HG02885 (cell line): ENCODE measurements around the gene SHISA8.
A peak's percentile ranks its signal among the peaks of the same experiment; 100 is the strongest.
"Not testable (repeated sequence)": the region's sequence is repeated elsewhere in the genome, so short reads cannot be mapped to it uniquely, and the experiment has no call there.

Experiments used
- ATAC-seq: cut with Tn5 transposase; IDR thresholded peaks from one replicate; pipeline ENCODE4 v1.9.1; 2021; ENCODE audit warnings: mild to moderate bottlenecking; ENCODE audit not compliant: unreplicated experiment, poor library complexity

Gene SHISA8

GRCh38 chr22:41915035-41915785 lies at the start of gene SHISA8:
Gene SHISA8, minus strand, starts transcription at chr22:41915074. Its CDS starts 407 bp downstream, at chr22:41914667.
- ATAC-seq: no peak

GRCh38 chr22:41964112-41964491 lies 49.2 kb upstream of the SHISA8 start:
- ATAC-seq: no peak

- ATAC-seq: no peak
These were observed 48.7 kb upstream of the SHISA8 start for GRCh38 chr22:41963453-41964111.

DNA sequence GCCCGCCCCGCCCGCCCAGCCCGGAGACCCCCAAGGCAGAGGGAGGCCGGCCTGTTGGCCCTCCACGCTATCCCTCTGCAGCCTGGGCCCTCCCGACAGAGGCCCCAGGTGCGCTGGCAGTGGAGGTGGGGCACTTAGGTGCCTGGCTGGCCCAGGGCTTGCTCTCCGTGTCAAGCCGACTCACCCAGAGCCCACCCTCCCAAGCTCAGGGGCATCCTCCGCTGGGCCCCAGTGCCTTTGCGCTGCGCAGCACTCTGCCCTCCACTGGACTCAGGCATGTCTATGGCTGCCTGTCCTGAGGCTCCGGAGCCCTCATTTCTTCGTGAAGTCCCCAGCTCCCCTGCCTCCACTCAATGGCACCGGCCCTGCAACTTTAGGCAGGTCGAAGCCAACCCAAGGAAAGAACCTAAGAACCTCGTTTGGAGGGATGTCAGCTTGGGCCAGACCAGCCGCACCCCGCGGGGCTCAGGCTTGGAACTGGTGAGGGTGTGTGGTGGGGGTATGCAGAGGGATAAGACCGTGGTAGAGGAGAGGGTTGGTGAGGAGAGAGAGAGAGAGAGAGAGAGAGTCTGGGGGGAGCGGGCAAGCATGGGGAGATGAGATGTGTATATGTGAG lies 43.2 kb upstream of the SHISA8 start:
- no peak for ATAC-seq

DNA sequence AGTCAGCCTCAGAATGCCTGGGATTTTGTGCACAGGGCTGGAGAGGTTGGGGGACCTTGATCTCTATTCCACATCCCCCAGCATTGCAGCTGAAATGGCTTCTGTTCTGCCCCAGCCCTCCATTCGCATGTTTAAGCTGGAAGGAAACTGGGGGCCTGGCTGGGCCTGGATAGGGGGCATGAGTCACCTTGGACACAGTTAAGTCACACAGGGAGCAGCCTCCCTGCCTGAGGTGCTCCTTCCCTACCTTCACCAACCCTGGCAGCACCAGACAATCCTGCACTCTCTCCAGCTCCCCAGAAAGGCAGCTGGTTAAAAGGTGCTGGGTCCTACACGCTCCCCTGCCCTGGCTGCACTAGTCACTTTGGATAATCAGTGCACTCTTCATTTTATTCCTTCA lies 37.8 kb upstream of the SHISA8 start:
- no peak for ATAC-seq

DNA sequence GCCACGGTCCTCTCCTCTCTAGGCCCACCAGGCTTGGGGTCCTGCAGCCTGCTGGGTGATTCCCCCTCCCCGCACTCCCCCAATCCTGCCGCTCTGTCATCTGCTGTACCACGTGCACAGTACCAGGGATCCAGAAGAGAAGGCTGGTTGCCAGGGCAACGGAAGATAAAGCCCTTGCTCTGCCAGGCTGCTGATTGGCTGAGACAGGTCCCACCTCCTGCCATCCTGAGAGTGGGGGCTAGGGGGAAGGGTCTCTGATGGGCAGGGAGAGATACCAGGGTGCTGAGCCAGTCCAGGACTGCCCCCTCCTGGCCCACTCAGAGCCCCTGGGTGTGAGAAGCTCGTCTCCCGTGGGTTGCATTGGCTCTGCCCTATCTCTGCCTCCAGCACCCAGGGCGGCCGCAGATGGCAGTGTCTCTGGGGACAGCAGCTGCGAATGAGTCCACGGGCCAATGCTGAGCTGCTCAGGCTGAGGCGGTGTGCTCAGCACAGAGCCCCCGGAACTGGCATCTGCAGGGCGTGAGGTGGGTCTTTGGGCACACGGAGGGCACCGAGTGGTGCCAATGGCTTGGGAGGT lies 37.1 kb upstream of the SHISA8 start, which contains the start of gene SMIM45:
TSS of gene SMIM45 (plus strand) at position 253 of the 577 bp plus-strand sequence.
- ATAC-seq: no peak

- no peak for ATAC-seq
These were observed 34.6 kb upstream of the SHISA8 start for GRCh38 chr22:41949297-41949965.

DNA sequence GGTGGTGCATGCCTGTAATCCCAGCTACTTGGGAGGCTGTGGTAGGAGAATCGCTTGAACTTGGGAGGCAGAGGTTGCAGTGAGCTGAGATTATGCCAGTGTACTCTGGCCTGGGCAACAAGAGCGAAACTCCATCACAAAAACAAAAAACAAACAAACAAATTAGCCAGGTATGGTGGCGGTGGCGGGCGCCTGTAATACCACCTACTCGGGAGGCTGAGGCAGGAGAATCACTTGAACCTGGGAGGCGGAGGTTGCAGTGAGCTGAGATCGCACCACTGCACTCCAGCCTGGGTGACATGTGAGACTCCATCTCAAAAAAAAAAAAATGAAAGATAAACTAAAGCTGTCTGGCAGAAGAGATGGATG lies 34.0 kb upstream of the SHISA8 start:
- ATAC-seq: not testable (repeated sequence)

GRCh38 chr22:41948142-41948541 lies 33.3 kb upstream of the SHISA8 start:
- ATAC-seq: no peak

GRCh38 chr22:41947424-41948080 lies 32.7 kb upstream of the SHISA8 start:
- no peak for ATAC-seq

DNA sequence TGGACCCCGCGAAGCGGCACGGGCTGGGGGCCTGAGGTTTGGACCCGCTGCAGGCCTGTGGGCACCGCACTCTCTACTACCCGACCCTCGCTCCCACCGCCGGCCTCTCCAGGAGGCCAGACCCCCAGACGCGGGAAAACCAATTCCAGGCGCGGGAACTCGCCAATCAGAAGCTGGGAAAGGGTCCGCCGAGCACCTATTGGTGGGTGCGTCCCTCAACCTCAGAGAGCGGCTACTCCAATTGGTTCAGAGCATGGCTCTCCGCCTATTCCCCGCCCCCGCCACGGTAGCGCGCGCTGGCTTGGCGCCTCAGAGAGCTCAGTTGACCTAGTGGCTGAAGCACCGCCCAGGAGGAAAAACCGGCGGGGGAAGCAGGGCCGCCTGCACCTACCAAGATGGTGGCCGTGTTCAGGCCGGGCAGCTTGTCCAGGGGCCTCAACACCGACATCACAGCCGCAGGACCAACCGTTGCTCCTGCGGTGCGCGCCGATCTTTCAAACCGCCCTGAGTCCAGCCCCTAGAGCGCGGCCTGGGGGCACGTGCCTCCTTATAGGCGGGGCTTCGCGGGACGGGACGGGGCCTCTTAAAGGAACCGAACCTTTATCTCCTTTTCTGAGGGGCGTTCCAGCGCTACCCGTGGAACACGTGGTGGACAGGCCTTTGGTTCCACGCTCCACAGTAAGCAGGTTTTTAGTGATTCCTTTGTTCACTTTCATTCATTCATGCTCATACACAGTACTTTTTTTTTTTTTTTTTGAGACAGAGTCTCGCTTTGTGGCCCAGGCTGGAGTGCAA lies 32.0 kb upstream of the SHISA8 start, which contains the start of gene CENPM:
TSS of gene CENPM (minus strand) at position 524 of the 795 bp plus-strand sequence. CDS start at position 448, 76 bp downstream.
- ATAC-seq: peak; percentile 85

GRCh38 chr22:41943661-41944209 lies 28.9 kb upstream of the SHISA8 start:
- no peak for ATAC-seq

DNA sequence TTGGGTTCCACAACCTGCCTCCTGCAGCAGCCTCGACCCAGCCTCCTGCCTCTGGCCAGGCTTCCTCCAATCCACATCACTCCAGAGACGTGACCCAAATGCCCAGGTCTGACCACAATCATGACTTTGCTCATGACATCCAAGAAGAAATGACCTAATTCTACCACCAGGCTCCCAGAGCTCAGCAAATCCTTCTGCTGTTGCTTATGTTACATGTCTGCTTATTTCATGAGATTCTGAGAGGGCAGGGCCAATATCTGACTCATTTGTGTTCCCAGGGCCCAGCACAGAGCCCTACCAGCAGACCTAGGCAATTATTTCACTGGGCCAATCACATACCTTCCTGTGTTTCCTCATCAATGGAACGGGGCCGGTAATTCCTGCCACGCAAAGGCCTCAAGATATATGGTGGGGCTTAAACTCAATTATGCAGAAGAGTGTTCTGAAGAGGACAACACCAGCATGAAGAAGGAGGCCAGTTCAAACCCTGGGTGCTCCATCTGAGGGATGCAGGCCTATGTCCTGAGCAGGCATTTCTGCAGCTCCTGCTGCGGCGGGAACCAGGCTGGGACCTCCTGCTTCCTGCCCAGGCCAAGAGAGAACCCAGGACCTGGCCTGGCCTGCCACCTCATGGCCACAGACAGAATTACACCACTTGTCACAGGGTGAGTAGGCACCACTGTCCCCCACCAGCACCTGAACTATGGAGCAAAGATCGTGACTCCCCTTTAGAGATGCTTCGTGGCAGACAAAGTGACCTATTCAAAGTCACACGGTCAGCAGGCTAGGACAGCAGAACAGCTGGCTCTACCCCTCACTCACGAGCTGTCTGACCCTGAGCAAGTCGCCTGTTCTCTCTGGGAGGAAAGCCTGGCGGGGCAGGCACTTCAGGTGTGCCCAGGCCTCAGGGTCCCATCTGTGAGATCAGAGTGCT lies 26.2 kb upstream of the SHISA8 start:
- peak; percentile 47 for ATAC-seq

DNA sequence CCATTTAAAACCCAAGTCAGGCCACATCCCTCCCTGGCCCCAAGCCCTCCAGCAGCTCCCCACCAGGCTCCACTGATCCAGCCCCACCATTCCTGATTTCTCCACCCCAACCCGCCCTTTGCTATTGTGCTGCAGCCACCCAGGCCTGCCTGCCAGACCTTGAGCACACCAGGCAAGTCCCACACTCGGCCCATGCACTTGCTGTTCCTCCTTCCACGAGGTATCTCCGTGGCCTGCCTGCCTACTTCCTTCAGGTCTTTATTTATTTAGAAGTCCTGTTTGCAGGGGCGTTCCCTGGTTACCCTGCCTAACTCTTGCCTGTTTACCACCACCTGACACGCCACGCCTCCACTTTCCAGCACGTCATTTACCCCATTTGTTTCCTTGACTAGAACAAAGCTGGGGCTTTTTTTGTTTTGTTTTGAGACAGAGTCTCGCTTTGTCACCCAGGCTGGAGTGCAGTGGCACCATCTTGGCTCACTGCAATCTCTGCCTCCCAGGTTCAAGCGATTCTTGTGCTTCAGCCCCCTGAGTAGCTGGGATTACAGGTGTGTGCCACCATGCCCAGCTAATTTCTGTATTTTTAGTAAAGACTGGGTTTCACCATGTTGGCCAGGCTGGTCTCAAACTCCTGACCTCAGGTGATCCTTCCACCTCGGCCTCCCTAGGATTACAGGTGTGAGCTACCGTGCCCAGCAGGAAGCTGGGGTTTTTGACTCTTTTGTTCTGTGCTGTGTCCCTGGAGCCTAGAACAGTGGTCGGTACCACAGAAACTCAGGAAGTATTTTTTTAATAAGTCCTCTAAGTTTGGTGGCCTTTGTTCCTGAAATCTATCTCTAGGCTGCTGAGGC lies 25.3 kb upstream of the SHISA8 start:
- ATAC-seq: peak; percentile 62

DNA sequence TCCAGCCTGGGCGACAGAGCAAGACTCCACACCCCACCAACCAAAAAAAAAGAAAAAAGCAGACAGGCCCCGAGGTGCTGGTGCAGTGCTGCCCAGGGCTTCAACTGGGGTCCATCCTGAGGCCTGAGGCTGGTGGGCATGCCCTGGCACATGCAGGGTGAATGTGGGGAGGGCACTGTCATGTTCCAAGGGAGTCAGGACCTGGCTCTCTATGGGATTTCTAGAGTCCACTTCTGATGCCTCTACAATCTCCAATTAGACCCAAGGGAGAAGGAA lies 22.0 kb upstream of the SHISA8 start:
- no peak for ATAC-seq

- no peak for ATAC-seq
These were observed 20.6 kb upstream of the SHISA8 start for GRCh38 chr22:41935509-41935908.

DNA sequence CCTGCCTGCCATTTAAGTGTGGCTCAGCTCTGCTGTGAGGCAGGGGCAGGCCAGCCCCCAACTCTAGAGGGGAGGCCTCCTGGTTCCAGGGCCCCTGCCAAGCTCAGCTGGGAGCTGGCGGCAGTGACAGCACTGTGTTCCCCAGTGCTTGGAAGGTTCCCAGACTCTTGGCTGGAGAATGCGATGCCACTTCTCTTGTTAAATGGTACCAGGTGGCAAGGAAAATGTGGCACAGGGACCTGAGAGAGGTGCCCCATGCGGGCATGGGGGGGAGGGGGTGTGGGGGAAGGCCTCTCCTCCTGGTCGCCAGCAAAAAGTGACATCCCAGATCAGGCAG lies 20.1 kb upstream of the SHISA8 start:
- no peak for ATAC-seq
